Measurements from ENCODE around the gene NUDT6. TPM values are rescaled to one million over a fixed set of nuclear protein-coding genes. Genes with fewer than 3 reads are reported as not detected.
"Not testable (repeated sequence)": the region's sequence is repeated elsewhere in the genome, so short reads cannot be mapped to it uniquely, and the experiment has no call there.

NUDT6 gene
- total and polyA plus RNA-seq, 2 donors: 5.6 to 12.1 TPM

DNA sequence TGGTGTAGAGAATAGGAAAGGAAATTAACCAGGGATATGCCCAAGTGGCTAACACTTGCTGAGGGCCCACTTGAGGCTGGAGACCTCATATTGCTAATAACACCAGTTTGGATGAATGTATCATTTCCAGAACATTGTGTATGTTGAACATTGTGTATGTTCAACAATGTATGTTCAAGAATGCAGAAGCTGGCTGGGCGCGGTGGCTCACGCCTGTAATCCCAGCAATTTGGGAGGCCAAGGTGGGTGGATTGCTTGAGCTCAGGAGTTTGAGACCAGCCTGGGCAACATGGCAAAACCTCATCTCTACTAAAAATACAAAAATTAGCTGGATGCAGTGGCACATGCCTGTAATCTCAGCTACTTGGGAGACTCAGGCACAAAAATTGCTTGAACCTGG, 72.6 kb downstream of the NUDT6 start:
- not testable (repeated sequence) for H3K4me1 ChIP-seq (ENCODE audit: insufficient read depth); DNase-seq (ENCODE audit: extremely low spot score); H3K36me3 ChIP-seq (ENCODE audit: insufficient read depth); H3K27ac ChIP-seq (ENCODE audit: low read depth); H3K4me3 ChIP-seq (ENCODE audit: low read depth, low read length)
- WGBS: 97% methylated on average over 3 of the region's 3 CpGs

DNA sequence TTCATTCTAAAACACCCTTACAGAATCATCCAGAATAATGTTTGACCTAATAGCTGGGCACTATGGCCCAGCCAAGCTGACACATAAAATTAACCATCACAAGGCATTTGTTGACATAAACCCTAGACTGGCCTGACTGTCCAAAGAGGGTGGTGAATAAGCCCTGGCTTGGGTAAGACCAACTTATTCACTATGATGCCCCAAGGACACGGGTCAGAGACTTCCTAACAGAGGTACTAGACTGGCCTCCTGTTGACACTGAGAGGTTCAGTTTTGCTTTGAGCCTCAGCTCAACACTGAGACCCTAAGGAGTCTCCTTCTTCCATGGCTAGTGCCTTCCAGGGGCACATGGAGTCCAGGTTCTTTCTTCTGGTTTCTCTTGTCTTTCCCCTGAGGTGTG, 74.5 kb downstream of the NUDT6 start:
- no peak overlapping the region for H3K4me3 ChIP-seq (ENCODE audit: low read depth, low read length)
- no peak overlapping the region for H3K27ac ChIP-seq (ENCODE audit: low read depth)
- WGBS: 91% methylated on average over 1 of the region's 1 CpG
- no peaks in the 10 kb centered on the region for H3K4me1 ChIP-seq (ENCODE audit: insufficient read depth)
- no peaks in the 10 kb centered on the region for H3K36me3 ChIP-seq (ENCODE audit: insufficient read depth)
- no peak for DNase-seq (ENCODE audit: extremely low spot score)

DNA sequence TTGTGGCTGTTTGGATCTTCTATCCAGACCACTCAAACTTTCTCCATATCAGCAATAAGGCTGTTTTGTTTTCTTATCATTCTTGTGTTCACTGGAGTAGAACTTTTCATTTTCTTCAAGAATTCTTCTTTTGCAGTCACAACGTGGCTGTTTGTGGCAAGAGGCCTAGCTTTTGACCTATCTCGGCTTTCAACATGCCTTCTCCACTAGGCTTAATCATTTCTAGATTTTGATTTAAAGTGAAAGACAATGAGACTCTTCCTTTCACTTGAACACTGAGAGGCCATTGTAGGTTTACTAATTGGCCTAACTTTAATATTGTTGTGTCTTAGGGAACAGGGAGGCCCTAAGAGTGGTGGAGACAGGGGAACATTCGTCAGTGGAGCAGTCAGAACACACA, 76.6 kb downstream of the NUDT6 start:
- WGBS: 82% methylated on average over 3 of the region's 3 CpGs
- Histone ChIP-seq H3K27ac (ENCODE audit: low read depth) (no peak overlapping the region), H3K36me3 (ENCODE audit: insufficient read depth) (no peaks in the 10 kb centered on the region), H3K4me1 (ENCODE audit: insufficient read depth) (no peaks in the 10 kb centered on the region), H3K4me3 (ENCODE audit: low read depth, low read length) (no peak overlapping the region)
- DNase-seq (ENCODE audit: extremely low spot score): no peak

DNA sequence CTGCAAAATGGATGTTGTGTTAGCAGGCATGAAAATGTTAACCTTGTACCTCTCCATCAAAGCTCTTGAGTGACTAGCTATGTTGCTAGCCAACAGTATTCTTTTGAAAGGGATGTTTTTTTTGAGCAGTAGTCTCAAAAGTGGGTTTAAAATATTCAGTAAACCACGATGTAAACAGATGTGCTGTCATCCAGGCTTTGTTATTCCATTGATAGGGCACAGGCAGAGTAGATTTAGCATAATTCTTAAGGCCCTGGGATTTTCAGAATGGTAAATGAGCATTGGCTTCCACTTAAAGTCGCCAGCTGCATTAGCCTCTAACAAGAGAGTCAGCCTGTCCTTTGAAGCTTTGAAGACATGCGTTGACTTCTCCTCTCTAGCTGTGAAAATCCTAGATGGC, 77.3 kb downstream of the NUDT6 start:
- H3K4me3 ChIP-seq (ENCODE audit: low read depth, low read length): no peak overlapping the region
- no peak overlapping the region for H3K27ac ChIP-seq (ENCODE audit: low read depth)
- 78% methylated on average over 3 of the region's 3 CpGs for WGBS
- H3K4me1 ChIP-seq (ENCODE audit: insufficient read depth): no peaks in the 10 kb centered on the region
- DNase-seq (ENCODE audit: extremely low spot score): no peak
- no peaks in the 10 kb centered on the region for H3K36me3 ChIP-seq (ENCODE audit: insufficient read depth)

DNA sequence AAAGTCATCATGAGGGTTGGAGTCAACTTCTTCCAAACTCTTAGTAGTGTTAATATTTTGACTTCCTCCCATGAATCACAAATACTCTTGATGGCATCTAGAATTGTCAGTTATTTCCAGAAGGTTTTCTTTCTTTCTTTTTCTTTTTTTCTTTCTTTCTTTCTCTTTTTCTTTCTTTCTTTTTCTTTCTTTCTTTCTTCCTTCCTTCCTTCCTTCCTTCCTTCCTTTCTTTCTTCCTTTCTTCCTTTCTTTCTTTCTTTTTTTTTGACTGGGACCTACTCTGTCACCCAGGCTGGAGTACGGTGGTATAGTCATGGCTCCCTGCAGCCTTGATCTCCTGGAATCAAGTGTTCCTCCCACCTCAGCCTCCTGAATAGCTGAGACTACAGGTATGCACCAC, 78.0 kb downstream of the NUDT6 start:
- not testable (repeated sequence) for H3K36me3 ChIP-seq (ENCODE audit: insufficient read depth); H3K4me1 ChIP-seq (ENCODE audit: insufficient read depth); DNase-seq (ENCODE audit: extremely low spot score); H3K27ac ChIP-seq (ENCODE audit: low read depth); H3K4me3 ChIP-seq (ENCODE audit: low read depth, low read length)
- WGBS: 98% methylated on average over 1 of the region's 1 CpG

DNA sequence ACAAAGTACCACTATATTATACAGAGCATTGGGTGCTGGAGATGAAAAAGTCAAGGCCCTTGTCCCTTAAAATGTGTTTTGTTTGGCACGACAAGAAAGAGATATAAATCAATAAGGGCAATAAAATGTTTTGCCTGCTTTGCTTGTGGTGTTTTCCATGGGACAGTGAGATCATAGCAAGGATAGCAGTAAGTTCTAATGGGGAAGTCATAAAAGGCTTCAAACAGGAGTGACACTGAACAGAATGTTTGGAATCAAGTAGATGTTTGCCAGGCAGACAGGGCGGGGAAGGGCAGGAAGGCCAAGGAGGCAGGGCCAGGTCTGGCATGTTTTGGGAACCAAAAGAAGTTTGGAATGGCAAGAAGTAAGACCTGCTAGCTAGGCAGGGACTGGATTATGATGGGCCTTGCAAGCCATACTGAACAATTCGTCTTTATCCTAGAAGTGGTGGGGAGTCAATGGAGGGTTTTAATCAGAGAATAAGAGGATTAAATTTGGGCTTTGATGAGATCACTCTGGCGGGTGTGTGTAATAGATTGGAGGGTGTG, 79.3 kb downstream of the NUDT6 start:
- H3K36me3 ChIP-seq (ENCODE audit: insufficient read depth): no peaks in the 10 kb centered on the region
- H3K27ac ChIP-seq (ENCODE audit: low read depth): no peak overlapping the region
- no peak for DNase-seq (ENCODE audit: extremely low spot score)
- no peaks in the 10 kb centered on the region for H3K4me1 ChIP-seq (ENCODE audit: insufficient read depth)
- H3K4me3 ChIP-seq (ENCODE audit: low read depth, low read length): no peak overlapping the region
- 57% methylated on average over 4 of the region's 4 CpGs for WGBS

Other genes with a start within 250 kb of the NUDT6 start
- 5.8 TPM for gene BBS12, start 189.9 kb downstream of the NUDT6 start, total RNA-seq
- 3.0 TPM for gene BBS12, start 189.9 kb downstream of the NUDT6 start, polyA plus RNA-seq
- gene FGF2, start 95.8 kb downstream of the NUDT6 start, total RNA-seq: 28.6 TPM
- 12.1 TPM for gene FGF2, start 95.8 kb downstream of the NUDT6 start, polyA plus RNA-seq

Measured in urinary bladder (tissue), 4 donors.